ENCODE results near the gene ASIC4. TPM values are rescaled to one million over a fixed set of nuclear protein-coding genes. Genes with fewer than 3 reads are reported as not detected.

ASIC4 gene
- total and polyA plus RNA-seq, 9 of the 15 experiments (the other 6 are each of a cell fraction or from before 2014, with no cell fraction given) = 0.07 to 19.2 (median 4.8) TPM

DNA sequence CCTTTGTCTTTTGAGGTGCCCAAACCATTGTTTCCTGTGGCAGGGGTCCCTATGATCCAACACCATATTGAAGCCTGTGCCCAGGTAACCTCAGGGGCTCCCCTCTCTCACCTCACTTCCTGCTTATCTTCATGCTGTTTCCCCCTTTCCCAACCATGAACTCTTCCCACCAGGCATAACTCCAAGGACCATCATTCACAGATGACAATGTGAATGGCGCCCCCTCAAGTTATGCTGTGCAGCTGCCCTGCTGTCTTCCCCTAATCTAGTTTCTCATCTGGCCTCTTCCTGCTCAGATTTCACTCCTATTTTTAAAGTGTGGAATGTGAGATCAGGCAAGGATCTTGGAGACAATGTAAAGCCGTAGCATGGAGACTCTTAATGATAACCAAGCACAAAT is 14.1 kb upstream of the ASIC4 start:
- Histone ChIP-seq H3K9me3 (replicated peaks; ENCODE audit: control insufficient read depth, insufficient read depth, low read depth, low read length) (no peaks in the 10 kb centered on the region), H3K27me3 (ENCODE audit: control insufficient read depth in 2 of 2, insufficient read depth in 2 of 2, low read length in 2 of 2) (no peaks in the 10 kb centered on the region), H3K9ac (ENCODE audit: insufficient read depth in 1 of 2, low read depth in 2 of 2, low read length in 2 of 2) (peak overlapping the region; percentile 87 to 88; a peak in 3 of 4 replicates), H4K20me1 (replicated peaks; ENCODE audit: control insufficient read depth, insufficient read depth, low read length) (no peaks in the 10 kb centered on the region), H3K4me1 (replicated peaks in 1 of 2; ENCODE audit: control insufficient read depth in 2 of 2, insufficient read depth in 2 of 2, low read length in 2 of 2) (peaks cover 44 to 62% of the 10 kb centered on the region in 2 experiments), H3K4me3 (peak overlapping the region; percentile 64), H3K9me1 (ENCODE audit: control insufficient read depth, insufficient read depth, low read length) (no peaks in the 10 kb centered on the region), H3K36me3 (ENCODE audit: control insufficient read depth, insufficient read depth, low read length) (peaks cover 24% of the 10 kb centered on the region; the same call in 2 of the 3 replicates), H3K4me2 (ENCODE audit: insufficient read depth, low read length) (peak overlapping the region; percentile 77), H3K79me2 (ENCODE audit: control insufficient read depth, insufficient read depth, low read length) (peaks cover 56% of the 10 kb centered on the region), H3K27ac (ENCODE audit: extremely low read depth, low read depth, low read length) (peak overlapping the region; percentile 95; the same call in 1 of the 3 replicates), H2AFZ (ENCODE audit: low read depth, low read length) (no peak overlapping the region)
- no peak for DNase-seq (ENCODE audit: extremely low read depth in 1 of 4, low spot score in 3 of 4)
- WGBS (ENCODE audit: insufficient coverage, low coverage, missing lambda C conversion rate) = 0% methylated on average over 2 of the region's 2 CpGs
- intact Hi-C loops (cut with micrococcal nuclease) = no loop called here
- no TSS peak for BruUV-seq (replicated peaks)
- ChIA-PET CTCF (ENCODE audit: low intra/inter-chr PET ratio) (no interaction called here), POLR2A (interaction anchor here (0.5 to 4.9 kb wide), 7 partner anchors 9 to 95 kb away, joined by 3 to 37 read pairs (median 6); partner anchors contain the start of gene ASIC4)
- in situ Hi-C loops (cut with MboI) = no loop called here
- FAIRE-seq = peak; percentile 89
- no peak for ATAC-seq
- TF ChIP-seq ZNF197 (CRISPR knock-in tag; IDR thresholded peaks at IDR 0.05; ENCODE audit: low read depth) (no peak), MTF1 (CRISPR knock-in tag; IDR thresholded peaks at IDR 0.05; ENCODE audit: borderline replicate concordance) (no peak), JUNB (CRISPR knock-in tag; conservative IDR thresholded peaks at IDR 0.05) (no peak), POLR3G (IDR thresholded peaks at IDR 0.05; ENCODE audit: extremely low read depth, insufficient read length, insufficient replicate concordance) (no peak), ZEB2 (IDR thresholded peaks at IDR 0.05) (0 out of 2 replicates have a peak, but pooled peaks have one; percentile 18), RBM39 (optimal IDR thresholded peaks at IDR 0.05; ENCODE audit: low read depth, low read length) (no peak), MEIS2 (IDR thresholded peaks at IDR 0.05; ENCODE audit: partially characterized antibody) (peak; percentile 85), HOXB6 (CRISPR knock-in tag; IDR thresholded peaks at IDR 0.05; ENCODE audit: borderline replicate concordance) (no peak), RNF2 (IDR thresholded peaks at IDR 0.05) (no peak)
- TF ChIP-seq, protein P1, sequence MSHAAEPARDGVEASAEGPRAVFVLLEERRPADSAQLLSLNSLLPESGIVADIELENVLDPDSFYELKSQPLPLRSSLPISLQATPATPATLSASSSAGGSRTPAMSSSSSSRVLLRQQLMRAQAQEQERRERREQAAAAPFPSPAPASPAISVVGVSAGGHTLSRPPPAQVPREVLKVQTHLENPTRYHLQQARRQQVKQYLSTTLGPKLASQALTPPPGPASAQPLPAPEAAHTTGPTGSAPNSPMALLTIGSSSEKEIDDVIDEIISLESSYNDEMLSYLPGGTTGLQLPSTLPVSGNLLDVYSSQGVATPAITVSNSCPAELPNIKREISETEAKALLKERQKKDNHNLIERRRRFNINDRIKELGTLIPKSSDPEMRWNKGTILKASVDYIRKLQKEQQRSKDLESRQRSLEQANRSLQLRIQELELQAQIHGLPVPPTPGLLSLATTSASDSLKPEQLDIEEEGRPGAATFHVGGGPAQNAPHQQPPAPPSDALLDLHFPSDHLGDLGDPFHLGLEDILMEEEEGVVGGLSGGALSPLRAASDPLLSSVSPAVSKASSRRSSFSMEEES (CRISPR knock-in tag; IDR thresholded peaks at IDR 0.05) = no peak
- TF ChIP-seq, protein P2, sequence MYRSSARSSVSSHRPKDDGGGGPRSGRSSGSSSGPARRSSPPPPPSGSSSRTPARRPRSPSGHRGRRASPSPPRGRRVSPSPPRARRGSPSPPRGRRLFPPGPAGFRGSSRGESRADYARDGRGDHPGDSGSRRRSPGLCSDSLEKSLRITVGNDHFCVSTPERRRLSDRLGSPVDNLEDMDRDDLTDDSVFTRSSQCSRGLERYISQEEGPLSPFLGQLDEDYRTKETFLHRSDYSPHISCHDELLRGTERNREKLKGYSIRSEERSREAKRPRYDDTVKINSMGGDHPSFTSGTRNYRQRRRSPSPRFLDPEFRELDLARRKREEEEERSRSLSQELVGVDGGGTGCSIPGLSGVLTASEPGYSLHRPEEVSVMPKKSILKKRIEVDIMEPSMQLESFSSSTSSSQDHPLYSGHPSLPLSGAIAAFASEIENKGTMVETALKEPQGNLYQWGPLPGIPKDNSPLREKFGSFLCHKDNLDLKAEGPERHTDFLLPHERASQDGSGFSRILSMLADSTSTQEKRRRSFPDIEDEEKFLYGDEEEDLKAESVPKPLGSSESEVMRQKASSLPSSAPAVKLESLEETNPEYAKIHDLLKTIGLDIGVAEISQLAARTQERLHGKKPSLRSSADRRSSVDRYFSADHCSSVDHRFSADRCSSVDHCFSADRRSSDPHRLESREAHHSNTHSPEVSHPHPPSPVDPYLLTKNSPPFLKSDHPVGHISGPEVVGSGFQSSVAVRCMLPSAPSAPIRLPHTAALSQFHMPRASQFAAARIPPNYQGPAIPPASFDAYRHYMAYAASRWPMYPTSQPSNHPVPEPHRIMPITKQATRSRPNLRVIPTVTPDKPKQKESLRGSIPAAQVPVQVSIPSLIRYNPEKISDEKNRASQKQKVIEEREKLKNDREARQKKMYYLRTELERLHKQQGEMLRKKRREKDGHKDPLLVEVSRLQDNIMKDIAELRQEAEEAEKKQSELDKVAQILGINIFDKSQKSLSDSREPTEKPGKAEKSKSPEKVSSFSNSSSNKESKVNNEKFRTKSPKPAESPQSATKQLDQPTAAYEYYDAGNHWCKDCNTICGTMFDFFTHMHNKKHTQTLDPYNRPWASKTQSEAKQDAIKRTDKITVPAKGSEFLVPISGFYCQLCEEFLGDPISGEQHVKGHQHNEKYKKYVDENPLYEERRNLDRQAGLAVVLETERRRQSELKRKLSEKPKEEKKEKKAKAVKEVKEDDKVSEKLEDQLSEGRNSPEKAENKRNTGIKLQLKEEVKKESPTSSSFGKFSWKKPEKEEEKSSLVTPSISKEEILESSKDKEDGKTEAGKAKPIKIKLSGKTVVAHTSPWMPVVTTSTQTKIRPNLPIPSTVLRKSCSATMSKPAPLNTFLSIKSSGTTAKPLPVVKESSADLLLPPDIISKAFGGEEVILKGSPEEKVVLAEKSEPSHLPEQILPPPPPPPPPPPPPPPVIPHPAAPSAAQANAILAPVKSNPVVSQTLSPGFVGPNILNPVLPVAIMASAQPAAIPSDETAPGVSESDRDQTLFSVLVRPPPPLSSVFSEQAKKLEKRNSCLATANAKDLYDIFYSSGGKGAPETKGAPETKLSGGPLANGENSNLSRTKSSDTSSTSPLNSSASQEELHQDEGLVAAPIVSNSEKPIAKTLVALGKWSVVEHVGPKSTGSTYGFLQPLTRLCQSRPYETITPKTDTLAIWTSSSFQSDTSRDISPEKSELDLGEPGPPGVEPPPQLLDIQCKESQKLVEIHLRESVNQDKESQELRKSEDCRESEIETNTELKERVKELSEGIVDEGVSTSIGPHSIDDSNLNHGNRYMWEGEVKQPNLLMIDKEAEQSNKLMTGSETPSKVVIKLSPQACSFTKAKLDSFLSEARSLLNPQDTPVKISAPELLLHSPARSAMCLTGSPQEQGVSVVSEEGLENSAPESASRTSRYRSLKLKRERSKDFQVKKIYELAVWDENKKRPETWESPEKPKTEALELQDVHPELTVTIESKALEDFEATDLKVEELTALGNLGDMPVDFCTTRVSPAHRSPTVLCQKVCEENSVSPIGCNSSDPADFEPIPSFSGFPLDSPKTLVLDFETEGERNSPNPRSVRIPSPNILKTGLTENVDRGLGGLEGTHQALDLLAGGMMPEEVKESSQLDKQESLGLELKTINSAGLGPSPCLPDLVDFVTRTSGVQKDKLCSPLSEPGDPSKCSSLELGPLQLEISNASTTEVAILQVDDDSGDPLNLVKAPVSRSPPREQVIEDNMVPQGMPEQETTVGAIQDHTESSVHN (IDR thresholded peaks at IDR 0.05; ENCODE audit: borderline replicate concordance in 1 of 2, low read depth in 1 of 2) = no peak
- TF ChIP-seq, protein P3, sequence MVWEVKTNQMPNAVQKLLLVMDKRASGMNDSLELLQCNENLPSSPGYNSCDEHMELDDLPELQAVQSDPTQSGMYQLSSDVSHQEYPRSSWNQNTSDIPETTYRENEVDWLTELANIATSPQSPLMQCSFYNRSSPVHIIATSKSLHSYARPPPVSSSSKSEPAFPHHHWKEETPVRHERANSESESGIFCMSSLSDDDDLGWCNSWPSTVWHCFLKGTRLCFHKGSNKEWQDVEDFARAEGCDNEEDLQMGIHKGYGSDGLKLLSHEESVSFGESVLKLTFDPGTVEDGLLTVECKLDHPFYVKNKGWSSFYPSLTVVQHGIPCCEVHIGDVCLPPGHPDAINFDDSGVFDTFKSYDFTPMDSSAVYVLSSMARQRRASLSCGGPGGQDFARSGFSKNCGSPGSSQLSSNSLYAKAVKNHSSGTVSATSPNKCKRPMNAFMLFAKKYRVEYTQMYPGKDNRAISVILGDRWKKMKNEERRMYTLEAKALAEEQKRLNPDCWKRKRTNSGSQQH (CRISPR knock-in tag; IDR thresholded peaks at IDR 0.05) = no peak

Measured in K562 (cell line).